DMS114 treated with DMSO at 0.1 percent for 48 hours (cell line): ENCODE results near the gene RASSF3.

Experiments
- DNase-seq: peaks from one replicate; lab custom pipeline; 2025; ENCODE audit not compliant: unreplicated experiment; lab: John Stamatoyannopoulos, UW

Gene RASSF3

DNA sequence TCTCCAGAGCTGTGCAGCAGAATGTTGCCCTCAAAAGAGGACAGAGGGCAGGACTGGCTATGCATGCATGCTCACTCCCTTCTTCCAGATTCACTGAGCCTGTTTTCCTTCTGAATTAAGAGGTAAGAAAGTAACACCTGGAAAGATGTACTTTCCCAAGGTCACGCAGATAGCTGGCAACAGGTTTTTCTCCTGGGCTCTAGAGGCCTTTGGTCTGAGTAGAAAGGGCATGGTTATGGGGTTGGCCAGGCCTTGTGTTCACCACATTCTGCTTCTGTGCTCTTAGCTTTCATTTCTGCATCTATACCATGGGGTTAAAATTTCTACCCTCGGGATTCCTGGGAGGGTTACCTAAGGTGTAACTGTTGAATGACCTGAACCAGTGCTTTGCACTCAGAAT is 57.5 kb downstream of the RASSF3 start:
- DNase-seq: no peak

- DNase-seq: no peak
Observed at GRCh38 chr12:64669270-64669842, 59.1 kb downstream of the RASSF3 start.

DNA sequence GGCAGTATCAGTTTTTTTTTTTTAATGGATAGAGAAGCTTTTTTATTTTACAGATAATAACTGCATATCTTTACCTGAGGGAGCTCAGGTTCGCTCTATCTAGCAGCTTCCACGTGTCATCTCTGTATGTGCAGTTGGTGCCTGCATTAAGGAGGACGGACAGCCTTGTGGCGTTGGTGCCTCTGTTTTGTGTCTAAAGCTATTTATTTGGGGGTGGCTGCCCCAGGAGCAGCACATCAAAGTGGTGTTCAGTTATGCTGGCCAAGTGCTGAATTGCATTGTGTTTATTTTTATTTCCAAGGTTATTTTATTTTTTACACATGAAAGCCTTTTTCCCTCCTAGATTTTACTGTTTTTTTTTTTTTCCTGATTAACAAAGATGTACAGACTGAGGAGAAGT is 59.7 kb downstream of the RASSF3 start:
- DNase-seq: no peak

GRCh38 chr12:64670919-64671639 is 60.8 kb downstream of the RASSF3 start:
- no peak for DNase-seq

- no peak for DNase-seq
Observed at GRCh38 chr12:64671681-64672080, 61.4 kb downstream of the RASSF3 start.

DNA sequence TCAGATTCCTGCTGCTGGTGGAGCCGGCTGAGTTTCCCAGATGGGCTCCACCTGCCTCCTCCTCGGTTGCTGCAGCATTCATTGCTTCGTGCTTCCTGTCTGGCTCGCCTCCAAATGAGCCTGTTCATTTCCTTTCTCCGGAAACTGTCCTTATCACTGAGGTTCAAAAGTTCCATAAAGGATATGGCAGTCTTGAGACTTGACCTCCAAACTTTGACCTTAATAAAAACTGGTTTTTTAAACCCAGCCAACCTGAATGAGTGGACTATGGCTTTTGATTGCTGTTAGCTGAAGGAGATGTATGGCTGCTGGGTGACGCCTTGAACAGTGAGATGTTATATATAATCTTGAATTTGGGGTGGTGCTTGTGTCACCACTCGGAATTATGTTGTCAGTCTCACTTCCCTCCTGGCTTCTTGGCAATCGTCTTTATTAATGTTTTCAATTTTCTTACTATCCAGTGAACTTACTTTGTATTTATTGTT is 62.7 kb downstream of the RASSF3 start:
- no peak for DNase-seq

DNA sequence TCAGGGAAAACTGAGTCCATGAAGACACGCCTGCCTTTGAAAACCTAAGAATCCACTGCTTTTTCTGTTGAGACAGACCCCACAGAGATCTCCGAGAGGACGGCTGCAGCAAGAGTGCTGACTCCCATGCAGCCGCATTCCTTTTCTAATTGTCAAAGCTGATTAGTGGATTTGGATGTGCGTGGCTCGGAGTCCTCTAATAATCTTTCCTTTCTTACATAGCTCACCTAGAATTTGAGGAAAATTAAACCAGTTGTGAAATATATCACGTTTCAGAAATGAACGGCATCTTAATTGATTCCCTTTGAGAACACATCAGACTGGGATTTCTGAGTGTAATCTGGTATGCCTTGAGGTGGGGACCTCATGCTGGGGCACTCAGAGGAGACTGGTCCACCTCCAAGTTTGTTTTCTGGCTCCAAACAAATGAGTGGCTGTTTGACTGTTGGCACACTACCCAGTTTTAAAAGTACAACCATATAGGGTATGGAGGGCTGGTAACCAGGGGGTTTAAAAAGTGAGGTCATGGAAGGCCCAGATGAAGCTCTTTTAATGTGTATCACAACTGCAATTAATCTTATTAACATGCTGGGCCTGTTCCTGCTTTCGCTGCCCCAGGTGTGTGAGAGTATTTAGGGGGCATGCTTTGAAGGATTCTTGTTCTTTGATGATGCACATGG is 63.3 kb downstream of the RASSF3 start:
- no peak for DNase-seq

- no peak for DNase-seq
Observed at GRCh38 chr12:64674367-64674922, 64.2 kb downstream of the RASSF3 start.

DNA sequence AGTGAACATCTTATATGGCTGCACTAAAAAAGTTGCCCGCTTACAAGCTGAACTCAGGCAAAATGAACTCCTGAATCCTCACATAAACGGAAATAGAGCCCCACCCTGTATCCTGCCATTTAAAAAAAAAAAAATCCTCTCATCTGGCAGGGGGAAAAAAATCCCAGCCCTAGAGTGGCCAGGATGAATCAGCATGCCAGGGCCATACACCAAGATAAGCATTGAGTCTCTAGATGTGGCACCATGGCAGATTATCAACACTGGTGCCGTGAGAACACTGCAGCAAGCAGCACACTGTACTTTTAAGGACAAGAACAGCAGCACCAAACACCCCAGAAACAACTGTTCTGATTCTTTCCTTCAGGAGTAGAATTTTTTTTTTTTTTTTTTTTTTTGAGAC is 65.5 kb downstream of the RASSF3 start:
- DNase-seq: no peak

GRCh38 chr12:64678248-64678647 is 68.0 kb downstream of the RASSF3 start:
- no peak for DNase-seq

DNA sequence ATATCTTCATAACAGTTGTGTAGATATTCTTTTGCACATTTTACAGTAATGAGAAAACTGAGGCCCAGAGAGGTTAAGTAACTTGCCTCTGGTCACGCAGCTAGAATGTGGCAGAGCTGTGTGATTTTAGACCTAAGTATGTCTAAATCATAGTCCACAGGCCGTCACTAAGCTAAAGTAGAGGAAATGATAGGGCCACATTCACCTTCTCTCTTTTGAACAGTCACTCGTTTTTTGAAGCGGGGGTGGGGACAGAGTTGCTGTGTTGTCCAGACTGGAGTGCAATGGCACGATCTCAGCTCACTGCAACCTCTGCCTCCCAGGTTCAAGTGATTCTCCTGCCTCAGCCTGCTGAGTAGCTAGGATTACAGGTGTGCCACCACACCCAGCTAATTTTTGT is 68.5 kb downstream of the RASSF3 start:
- no peak for DNase-seq

- no peak for DNase-seq
Observed at GRCh38 chr12:64679487-64680001, 69.2 kb downstream of the RASSF3 start.

DNA sequence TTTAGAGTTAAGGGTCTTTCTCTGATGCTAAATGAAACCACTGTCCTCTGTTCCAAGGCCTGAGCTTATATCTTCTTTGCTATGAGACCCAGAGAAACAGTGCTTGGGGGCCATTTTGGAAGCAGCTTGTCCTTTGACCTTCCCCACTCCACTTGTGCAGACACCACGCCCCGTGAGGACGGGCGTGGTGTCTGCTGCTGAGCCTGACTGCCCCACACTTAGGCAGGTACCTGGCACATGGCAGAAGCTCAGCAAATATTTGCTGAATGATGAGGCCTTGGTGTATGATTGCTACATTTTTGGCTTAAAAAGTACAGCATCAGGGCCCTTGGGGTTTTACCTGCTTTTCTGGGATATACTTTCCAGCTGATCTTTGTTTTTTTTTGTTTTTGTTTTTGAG is 69.9 kb downstream of the RASSF3 start:
- no peak for DNase-seq

DNA sequence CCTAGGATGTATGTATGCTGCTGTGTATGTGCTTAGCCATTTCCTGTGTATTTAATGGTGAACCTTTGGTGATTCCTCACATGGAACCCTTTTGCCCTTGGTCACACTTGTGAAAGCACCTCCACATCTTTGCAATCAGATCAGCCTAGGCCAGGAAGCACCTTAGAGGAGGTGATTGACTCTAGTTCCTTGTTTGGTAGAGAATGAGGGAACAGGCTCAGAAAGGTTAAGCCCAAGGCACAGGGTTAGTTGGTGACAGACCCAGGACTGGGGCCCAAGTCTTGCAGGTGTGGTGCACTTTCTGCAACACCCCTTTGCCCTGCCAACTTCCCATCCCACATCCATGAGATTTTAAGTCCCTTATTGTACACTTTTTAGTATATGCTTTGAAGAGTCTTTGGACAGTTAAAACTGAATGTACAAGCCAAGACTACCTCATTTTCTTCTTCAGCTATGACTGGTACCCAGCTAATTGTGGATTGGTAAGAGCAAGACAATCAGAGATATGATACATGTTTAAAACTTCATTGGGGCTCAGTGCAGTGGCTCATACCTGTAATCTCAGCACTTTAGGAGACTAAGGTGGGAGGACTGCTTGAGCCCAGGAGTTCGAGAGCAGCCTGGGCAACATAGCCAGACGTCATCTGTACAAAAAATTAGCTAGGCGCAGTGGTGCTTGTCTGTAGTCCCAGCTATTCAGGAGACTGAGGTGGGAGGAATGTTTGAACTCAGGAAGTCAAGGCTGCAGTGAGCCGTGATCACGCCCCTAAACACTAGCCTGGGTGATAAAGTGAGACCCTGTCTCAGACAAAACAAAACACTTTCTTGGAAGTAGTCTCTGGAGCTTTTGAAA is 71.1 kb downstream of the RASSF3 start:
- DNase-seq: no peak

DNA sequence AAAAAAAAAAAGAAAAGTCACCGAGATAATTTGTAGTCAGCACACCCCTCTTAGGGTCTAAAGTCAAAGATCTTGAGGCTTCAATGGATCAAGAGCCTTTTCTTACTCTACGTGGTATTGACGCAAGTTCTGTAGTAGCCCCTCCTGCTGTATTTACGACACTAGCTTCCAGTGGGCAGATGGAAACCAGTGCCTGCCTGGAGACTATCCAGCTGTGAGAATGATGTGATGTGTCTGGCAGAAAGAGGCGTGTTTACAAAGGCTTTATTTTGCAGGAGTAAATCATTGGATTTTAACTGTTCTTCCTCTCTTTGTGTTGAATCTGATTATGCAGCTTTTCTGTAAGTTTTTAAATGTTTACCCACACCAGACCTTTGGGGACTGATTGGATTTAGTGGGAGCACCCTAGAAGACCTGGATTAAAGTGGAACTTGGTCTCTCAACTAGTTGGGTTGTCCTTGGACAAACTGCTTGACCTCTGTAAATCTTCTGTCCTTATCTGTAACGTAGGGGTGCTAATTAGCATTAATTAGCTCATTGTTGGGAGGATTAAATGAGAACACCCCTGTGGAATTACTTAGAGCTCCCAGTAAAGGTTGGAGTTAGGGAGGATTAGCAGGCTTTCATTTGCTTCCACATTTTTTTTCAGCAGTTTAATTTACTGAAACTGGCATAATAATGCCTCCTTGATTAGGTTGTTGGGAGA is 72.4 kb downstream of the RASSF3 start:
- DNase-seq: no peak

GRCh38 chr12:64683816-64684543 is 73.7 kb downstream of the RASSF3 start:
- no peak for DNase-seq

DNA sequence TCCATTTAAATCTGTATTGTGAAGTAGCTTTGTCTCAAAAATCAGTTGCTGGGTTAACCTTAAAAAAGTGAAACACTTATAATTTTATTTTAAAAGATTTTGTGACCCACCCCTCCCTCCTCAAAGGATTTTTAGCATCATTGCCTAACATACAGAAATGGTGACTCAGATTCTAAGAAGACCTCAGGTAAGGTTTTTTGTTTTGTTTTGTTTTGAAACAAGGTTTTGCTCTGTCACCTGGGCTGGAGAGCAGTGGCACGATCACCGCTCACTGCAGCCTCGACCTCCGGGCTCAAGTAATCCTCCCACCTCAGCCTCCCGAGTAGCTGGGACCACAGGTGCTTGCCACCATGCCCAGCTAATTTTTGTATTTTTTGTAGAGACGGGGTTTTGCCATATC is 74.8 kb downstream of the RASSF3 start:
- DNase-seq: no peak

DNA sequence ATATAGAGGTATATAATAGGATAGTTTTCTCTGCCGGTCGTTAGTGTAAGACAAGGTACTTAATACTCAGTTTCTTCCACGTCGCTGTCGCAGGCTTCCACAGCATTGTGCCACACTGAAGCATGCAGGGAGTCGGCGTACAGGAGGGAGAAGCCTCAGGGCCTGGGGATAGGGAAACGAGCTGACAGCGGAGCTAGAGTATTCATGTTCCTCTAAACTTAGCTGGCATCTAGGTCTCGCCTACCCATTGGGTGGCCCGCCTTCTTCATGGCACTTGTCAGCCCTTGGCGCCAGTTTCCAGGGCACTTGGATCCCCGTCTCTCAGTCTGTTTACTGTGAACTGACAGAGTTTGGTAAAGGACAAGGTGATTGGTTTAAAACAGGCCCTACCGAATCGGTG is 75.3 kb downstream of the RASSF3 start:
- DNase-seq: no peak

DNA sequence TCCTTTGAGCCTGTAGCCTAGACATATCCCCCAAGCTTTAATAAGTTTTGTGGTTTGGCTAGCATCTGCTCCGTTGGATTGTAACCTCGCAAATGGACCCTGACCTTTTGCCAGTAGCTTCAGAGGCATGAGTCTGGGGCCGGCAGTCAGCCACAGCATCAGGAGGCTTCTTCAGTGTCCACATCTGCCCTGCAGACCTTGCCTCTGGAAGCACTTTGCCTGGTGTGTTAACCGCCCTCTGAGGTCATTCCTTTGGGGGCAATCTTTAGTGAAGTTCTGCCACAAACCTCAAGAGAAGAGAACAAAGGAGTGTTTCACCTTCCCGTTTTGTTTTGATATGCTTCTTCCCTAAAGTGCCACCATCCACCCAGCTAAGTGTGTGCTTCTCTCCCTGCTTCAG is 77.5 kb downstream of the RASSF3 start:
- no peak for DNase-seq

GRCh38 chr12:64688219-64688618 is 77.9 kb downstream of the RASSF3 start:
- DNase-seq: no peak
